Natural killer cell (primary cell): ENCODE data around the gene TNFSF12. TPM values are rescaled to one million over a fixed set of nuclear protein-coding genes. Genes with fewer than 3 reads are reported as not detected.
A peak's percentile ranks its signal among the peaks of the same experiment; 100 is the strongest.

Experiments used
- ATAC-seq, 3 donors: fragments of 150-1000 bp in 2 of 3; fragments of 200-7000 bp in 1 of 3; cut with Tn5 transposase; 1 replicate in 1 of 3; 2 replicates in 2 of 3; pipeline ENCODE4 v1.10.0; 2021; ENCODE audit warnings: mild to moderate bottlenecking in 2 of 3, moderate library complexity in 2 of 3
- DNase-seq, 2 donors: peaks; one replicate each; pipeline versions ENCODE4 v3.0.0 to v3.0.0-alpha.2; 2013 to 2021; ENCODE audit warnings: mixed read lengths in 1 of 2
- H3K27ac ChIP-seq: one replicate; pipeline ENCODE4 v1.5.1; 2013; ENCODE audit warnings: mild to moderate bottlenecking, low read length
- H3K27me3 ChIP-seq: one replicate; pipeline ENCODE4 v1.6.1; 2013; ENCODE audit warnings: low read length; ENCODE audit not compliant: control insufficient read depth, insufficient read depth
- H3K36me3 ChIP-seq: one replicate; pipeline ENCODE4 v1.6.1; 2013; ENCODE audit warnings: low read length; ENCODE audit not compliant: control insufficient read depth, insufficient read depth
- H3K4me1 ChIP-seq: one replicate; pipeline ENCODE4 v1.6.1; 2013; ENCODE audit warnings: low read length; ENCODE audit not compliant: control insufficient read depth, insufficient read depth
- H3K4me3 ChIP-seq: one replicate; pipeline ENCODE4 v1.5.1; 2013; ENCODE audit warnings: low read length
- H3K9me3 ChIP-seq: one replicate; pipeline ENCODE4 v1.6.1; 2013; ENCODE audit warnings: low read length; ENCODE audit not compliant: control insufficient read depth, insufficient read depth
- H3K27ac Mint-ChIP-seq, 2 donors: one replicate each; pipeline ENCODE4 v1.8.0; 2022; ENCODE audit warnings: mild to moderate bottlenecking in 2 of 2, mixed read lengths in 2 of 2, moderate library complexity in 1 of 2
- H3K27me3 Mint-ChIP-seq, 2 donors: one replicate each; pipeline ENCODE4 v1.8.0; 2022; ENCODE audit warnings: low read depth in 2 of 2, mixed read lengths in 2 of 2
- H3K36me3 Mint-ChIP-seq: one replicate; pipeline ENCODE4 v1.8.0; 2022; ENCODE audit warnings: mixed read lengths
- H3K4me1 Mint-ChIP-seq, 2 donors: one replicate each; pipeline ENCODE4 v1.8.0; 2022; ENCODE audit warnings: mixed read lengths in 2 of 2
- H3K4me3 Mint-ChIP-seq: one replicate; pipeline ENCODE4 v1.8.0; 2022; ENCODE audit warnings: mild to moderate bottlenecking, moderate library complexity, mixed read lengths
- H3K9me3 Mint-ChIP-seq, 2 donors: one replicate each; pipeline ENCODE4 v1.8.0; 2022; ENCODE audit warnings: mixed read lengths in 2 of 2
- WGBS: methylation state at CpG from one replicate; pipeline ENCODE4 v1.1.7; 2013; ENCODE audit warnings: missing lambda C conversion rate; ENCODE audit not compliant: insufficient coverage; 5-methylcytosine and 5-hydroxymethylcytosine counted together
- intact Hi-C: fragments of 100-400 bp; cut with micrococcal nuclease; formaldehyde crosslinking; loops from one replicate; pipeline ENCODE4 v1.14.2; 2022
- total RNA-seq, 4 donors: library from RNA; stranded (reverse); fragments of 120-200 nt in 1 of 4; gene quantifications; one replicate each; pipeline versions ENCODE4 v1.2.3 to v1.2.4, GENCODE V29; 2013 to 2022
- TF ChIP-seq, protein P1 (sequence below): fragments of 200-600 bp; IDR thresholded peaks from one replicate; pipeline ENCODE4 v1.8.0; 2022; ENCODE audit warnings: antibody characterized with exemption

Gene TNFSF12
- total RNA-seq, 3 donors from 2014 or later (not counting 1 experiment from before 2014, with no cell fraction given) = 49.1 to 62.6 (median 60.3) TPM

GRCh38 chr17:7508145-7508544 lies 40.7 kb upstream of the TNFSF12 start:
- no peaks in the 10 kb centered on the region for H3K27me3 Mint-ChIP-seq
- intact Hi-C loops = no loop called here
- no peak for ATAC-seq
- no peak overlapping the region for H3K27ac ChIP-seq
- H3K9me3 Mint-ChIP-seq = no peaks in the 10 kb centered on the region
- H3K27ac Mint-ChIP-seq = peak overlapping the region in 1 of 2 donors; percentile 42
- no peaks in the 10 kb centered on the region for H3K4me1 ChIP-seq
- no peak for DNase-seq
- no peaks in the 10 kb centered on the region for H3K9me3 ChIP-seq
- TF ChIP-seq, protein P1, sequence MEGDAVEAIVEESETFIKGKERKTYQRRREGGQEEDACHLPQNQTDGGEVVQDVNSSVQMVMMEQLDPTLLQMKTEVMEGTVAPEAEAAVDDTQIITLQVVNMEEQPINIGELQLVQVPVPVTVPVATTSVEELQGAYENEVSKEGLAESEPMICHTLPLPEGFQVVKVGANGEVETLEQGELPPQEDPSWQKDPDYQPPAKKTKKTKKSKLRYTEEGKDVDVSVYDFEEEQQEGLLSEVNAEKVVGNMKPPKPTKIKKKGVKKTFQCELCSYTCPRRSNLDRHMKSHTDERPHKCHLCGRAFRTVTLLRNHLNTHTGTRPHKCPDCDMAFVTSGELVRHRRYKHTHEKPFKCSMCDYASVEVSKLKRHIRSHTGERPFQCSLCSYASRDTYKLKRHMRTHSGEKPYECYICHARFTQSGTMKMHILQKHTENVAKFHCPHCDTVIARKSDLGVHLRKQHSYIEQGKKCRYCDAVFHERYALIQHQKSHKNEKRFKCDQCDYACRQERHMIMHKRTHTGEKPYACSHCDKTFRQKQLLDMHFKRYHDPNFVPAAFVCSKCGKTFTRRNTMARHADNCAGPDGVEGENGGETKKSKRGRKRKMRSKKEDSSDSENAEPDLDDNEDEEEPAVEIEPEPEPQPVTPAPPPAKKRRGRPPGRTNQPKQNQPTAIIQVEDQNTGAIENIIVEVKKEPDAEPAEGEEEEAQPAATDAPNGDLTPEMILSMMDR = no peak
- H3K36me3 Mint-ChIP-seq = peaks cover 10% of the 10 kb centered on the region
- WGBS = 99% methylated on average over 11 of the region's 11 CpGs
- no peaks in the 10 kb centered on the region for H3K27me3 ChIP-seq
- H3K36me3 ChIP-seq = peaks cover 87% of the 10 kb centered on the region
- no peak overlapping the region for H3K4me3 Mint-ChIP-seq
- peaks cover 0 to 2% of the 10 kb centered on the region in 2 donors for H3K4me1 Mint-ChIP-seq
- H3K4me3 ChIP-seq = no peak overlapping the region

- TF ChIP-seq, protein P1 = no peak
- peaks cover 0 to 9% of the 10 kb centered on the region in 2 donors for H3K4me1 Mint-ChIP-seq
- peaks cover 4% of the 10 kb centered on the region for H3K36me3 Mint-ChIP-seq
- peak overlapping the region in 1 of 2 donors; percentile 42 for H3K27ac Mint-ChIP-seq
- intact Hi-C loops = no loop called here
- no peak for ATAC-seq
- no peaks in the 10 kb centered on the region for H3K9me3 ChIP-seq
- H3K27me3 ChIP-seq = no peaks in the 10 kb centered on the region
- WGBS = 98% methylated on average over 6 of the region's 9 CpGs
- H3K4me3 Mint-ChIP-seq = no peak overlapping the region
- H3K4me1 ChIP-seq = no peaks in the 10 kb centered on the region
- H3K27ac ChIP-seq = no peak overlapping the region
- no peaks in the 10 kb centered on the region for H3K9me3 Mint-ChIP-seq
- peak in 1 of 2 donors; percentile 7 for DNase-seq
- H3K36me3 ChIP-seq = peaks cover 87% of the 10 kb centered on the region
- H3K27me3 Mint-ChIP-seq = no peaks in the 10 kb centered on the region
- no peak overlapping the region for H3K4me3 ChIP-seq
Observed at GRCh38 chr17:7508846-7509245, 40.0 kb upstream of the TNFSF12 start.

- Histone ChIP-seq H3K9me3 (no peaks in the 10 kb centered on the region), H3K27ac (no peak overlapping the region), H3K36me3 (peaks cover 83% of the 10 kb centered on the region), H3K27me3 (no peaks in the 10 kb centered on the region), H3K4me3 (no peak overlapping the region), H3K4me1 (no peaks in the 10 kb centered on the region)
- Mint-ChIP-seq H3K27ac (peak overlapping the region in 1 of 2 donors; percentile 55), H3K9me3 (no peaks in the 10 kb centered on the region), H3K27me3 (no peaks in the 10 kb centered on the region), H3K4me1 (peaks cover 0 to 11% of the 10 kb centered on the region in 2 donors), H3K36me3 (no peaks in the 10 kb centered on the region), H3K4me3 (no peak overlapping the region)
- 98% methylated on average over 5 of the region's 5 CpGs for WGBS
- DNase-seq (peak in 1 of 2 donors; percentile 14), ATAC-seq (no peak)
- intact Hi-C loops = loop anchor here (10.0 kb wide), 1 partner anchor 175 kb away; the partner anchor contains the start of genes TP53 and WRAP53
- TF ChIP-seq, protein P1 = no peak
Observed at GRCh38 chr17:7509937-7510336, 38.9 kb upstream of the TNFSF12 start.

- Histone ChIP-seq H3K27ac (no peak overlapping the region), H3K4me3 (no peak overlapping the region), H3K27me3 (no peaks in the 10 kb centered on the region), H3K36me3 (peaks cover 74% of the 10 kb centered on the region), H3K9me3 (no peaks in the 10 kb centered on the region), H3K4me1 (no peaks in the 10 kb centered on the region)
- TF ChIP-seq, protein P1 = no peak
- Mint-ChIP-seq H3K27me3 (no peaks in the 10 kb centered on the region), H3K4me1 (peaks cover 0 to 11% of the 10 kb centered on the region in 2 donors), H3K4me3 (no peak overlapping the region), H3K27ac (peak overlapping the region; percentile 54 to 55), H3K9me3 (no peaks in the 10 kb centered on the region), H3K36me3 (no peaks in the 10 kb centered on the region)
- DNase-seq (peak in 1 of 2 donors; percentile 20), ATAC-seq (peak in 1 of 3 donors; percentile 11)
- intact Hi-C loops = loop anchor here (10.0 kb wide), 1 partner anchor 174 kb away; the partner anchor contains the start of genes TP53 and WRAP53
- 90% methylated on average over 10 of the region's 10 CpGs for WGBS
Observed at GRCh38 chr17:7511108-7511507, 37.8 kb upstream of the TNFSF12 start.
